UCSD-AML1 (cell line): ENCODE results near the gene BTBD2.
A peak's percentile ranks its signal among the peaks of the same experiment; 100 is the strongest.
"Not testable (repeated sequence)": the region's sequence is repeated elsewhere in the genome, so short reads cannot be mapped to it uniquely, and the experiment has no call there.

ENCODE experiments used
- DNase-seq: peaks from one replicate; lab custom pipeline; 2025; ENCODE audit not compliant: unreplicated experiment; lab: John Stamatoyannopoulos, UW

BTBD2 gene

DNA sequence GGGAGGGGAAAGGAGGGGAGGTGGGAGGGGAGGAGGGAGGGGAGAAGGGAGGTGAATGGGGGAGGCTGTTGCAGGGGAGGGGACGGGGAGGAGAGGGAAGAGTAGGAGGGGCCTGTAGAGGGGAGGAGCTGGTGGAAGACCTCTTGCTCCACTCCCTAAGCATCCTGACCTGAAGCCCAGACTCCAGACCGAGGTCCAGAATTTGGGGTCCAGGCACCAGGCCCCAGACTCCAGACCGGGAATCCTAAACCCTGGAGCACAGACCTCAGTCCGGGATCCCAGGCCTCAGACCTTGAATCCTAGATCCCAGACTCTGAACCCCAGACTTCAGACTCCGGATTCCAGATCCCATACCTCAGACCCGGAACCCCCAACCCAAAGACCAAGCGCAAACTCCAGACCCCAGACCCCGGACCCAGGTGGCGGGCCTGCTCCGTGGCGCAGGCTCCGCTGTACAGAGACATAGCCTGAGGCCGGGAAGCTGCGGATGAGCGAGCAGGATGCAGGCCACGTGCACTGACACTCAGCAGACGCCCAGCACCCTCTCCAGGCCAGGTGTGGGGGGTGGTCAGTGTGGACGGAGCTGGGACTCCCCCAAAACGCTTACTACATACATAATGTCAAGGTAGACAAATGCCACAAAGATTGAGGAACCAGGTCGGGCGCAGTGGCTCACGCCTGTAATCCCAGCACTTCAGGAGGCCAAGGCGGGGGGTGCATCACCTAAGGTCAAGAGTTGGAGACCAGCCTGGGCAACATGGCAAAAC, 710 bp upstream of the BTBD2 start:
- DNase-seq, result peak; percentile 62

DNA sequence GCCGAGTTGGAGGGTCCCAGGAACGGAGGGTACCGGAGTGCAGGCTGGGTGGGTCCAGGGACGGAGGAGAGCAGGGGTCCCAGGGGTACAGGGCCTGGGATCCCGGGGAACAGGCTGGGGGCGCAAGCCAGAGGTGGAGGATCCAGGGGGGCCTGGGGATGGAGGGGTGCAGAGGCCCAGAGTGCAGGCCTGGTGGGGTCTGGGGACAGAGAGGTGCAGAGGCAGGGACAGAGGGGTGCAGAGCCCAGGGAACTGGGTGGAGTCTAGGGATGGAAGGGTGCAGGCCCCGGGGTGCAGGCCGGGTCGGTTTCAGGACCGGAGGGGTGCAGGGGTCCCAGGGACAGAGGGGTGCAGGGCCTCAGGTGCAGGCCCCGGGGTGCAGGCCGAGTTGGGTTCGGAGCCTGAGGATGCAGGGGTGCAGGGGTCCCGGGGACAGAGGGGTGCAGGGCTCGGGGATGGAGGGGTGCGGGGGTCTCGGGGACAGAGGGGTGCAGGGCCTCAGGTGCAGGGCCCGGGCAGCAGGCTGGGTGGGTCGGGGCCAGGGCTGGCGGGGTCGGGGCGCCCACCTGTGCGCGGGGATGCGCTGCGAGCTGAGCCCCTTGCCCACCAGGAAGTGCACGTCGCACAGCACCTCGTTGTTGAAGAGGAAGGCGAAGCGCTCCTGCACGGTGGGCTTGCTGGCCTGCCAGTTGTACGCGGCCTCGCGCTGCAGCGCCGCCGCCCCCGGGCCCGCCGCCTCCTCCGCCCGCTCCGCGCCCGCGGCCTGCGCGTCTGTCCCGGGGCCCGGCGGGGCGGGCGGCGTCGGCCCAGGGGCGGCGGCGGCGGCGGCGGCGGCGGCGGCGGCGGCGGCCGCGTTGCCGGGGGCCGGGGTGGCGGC, 545 bp downstream of the BTBD2 start:
- DNase-seq, result no peak

DNA sequence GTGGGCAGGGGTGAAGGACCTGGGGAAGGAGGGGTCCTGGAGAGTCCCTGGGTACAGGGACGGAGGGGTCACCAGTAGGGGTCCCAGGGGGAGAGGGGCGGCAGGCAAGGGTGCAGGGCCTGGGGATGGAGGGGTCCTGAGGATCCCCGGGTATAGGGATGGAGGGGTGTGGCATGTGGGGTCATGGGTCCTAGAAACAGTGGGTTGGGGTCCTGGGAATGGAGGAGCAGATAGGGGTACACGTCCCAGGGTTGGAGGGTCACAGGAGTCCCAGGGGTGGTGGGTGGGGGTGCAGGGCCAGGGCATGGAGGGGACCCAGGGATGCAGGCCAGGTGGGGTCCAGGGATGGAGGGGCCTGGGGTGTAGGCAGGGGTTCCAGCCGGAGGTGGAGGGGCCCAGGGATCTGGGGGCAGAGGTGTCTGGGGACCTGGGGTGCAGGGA, 1.4 kb downstream of the BTBD2 start:
- DNase-seq, result no peak

DNA sequence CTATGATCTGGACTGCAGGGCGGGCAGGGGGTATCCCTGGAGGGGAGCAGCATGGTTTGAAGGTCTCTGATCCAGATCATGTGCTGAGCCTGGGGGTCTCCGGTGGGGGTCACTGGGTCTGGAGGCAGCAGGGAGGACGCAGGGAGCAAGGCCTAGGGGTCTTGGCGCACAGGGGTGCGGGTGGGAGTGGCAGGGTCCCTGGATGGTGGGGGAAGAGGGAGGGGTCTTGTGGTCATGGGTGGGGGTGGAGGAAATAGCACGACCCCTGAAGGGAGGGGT, 1.9 kb downstream of the BTBD2 start:
- DNase-seq, result no peak

DNA sequence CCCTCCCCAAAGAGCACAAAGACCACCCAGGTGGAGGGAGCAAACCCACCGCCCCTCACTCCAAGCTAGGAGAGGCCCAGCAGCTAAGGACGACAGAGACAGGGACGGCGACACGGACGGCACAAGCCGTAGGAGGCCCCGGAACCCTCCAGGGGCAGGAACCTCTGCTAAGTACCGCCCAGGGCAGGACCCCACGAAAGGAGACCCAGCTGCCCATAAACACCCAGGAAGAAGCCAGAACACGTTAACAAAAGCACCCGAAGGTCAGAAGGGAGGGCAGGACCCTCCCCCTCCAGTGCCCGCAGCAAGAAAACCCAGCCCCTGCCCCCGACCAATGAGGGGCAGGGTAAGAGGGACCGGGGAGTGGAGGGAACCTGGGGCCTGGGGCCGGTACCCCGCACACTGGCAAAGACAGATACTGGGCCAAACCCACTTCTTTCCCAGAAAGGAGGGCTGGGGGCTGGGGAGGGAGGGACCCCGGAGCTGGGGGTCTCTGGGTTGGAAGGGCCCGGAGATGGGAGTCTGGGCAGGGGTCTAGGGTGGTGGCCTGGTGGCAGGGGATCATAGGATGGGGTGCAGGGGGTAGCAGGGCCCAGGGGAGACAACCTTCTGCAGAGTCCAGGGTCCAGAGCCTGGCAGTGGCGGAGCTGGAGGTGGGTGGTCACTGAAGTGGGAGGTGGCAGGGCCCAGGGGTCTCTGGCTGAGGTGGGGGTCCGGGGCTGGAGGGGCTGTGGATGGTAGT, 2.4 kb downstream of the BTBD2 start:
- DNase-seq, result no peak

DNA sequence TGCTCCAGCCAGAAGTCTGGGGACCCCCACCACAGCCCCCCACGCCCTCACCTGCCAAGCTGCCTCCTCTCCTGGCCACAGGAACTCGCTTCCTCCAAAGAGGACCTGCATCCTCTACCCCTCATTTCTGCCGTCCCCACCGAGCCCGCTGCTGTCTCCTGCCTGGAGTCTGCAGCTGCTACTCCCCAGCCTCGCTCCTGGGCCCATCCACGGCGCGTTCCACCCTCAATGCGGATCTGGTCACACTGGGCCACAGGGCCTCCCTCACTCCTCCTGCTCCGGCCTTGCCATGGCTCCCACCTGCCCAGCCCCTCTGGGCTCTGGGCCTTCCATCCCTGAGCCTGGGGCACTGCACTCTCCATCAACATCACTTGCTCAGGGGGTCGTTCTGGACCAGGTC, 4.3 kb downstream of the BTBD2 start:
- no peak for DNase-seq

DNA sequence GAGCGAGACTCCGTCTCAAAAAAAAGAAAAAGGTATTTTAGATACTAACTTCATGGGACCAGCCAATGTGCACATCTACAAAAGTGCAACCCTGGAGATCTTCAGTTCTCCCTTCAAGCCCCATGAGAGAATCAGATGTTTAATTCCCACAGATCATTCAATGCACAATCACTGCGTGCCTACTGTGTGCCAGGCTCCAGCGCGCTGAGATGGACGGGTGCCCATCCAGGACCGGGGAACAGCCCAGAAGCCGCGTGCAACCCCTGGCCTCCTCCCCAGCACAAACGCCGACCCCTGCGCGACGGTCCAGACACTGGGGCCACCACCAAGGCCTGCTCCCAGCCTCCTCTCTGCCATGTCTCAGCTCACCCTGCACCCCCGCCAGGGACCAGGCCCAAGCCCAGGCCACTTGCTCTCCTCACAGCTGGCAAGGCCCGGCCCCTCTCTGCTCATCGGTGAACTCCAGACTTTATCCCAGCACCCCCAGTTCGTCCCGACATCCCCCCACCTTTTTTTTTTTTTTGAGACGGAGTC, 5.3 kb downstream of the BTBD2 start:
- DNase-seq, result no peak

DNA sequence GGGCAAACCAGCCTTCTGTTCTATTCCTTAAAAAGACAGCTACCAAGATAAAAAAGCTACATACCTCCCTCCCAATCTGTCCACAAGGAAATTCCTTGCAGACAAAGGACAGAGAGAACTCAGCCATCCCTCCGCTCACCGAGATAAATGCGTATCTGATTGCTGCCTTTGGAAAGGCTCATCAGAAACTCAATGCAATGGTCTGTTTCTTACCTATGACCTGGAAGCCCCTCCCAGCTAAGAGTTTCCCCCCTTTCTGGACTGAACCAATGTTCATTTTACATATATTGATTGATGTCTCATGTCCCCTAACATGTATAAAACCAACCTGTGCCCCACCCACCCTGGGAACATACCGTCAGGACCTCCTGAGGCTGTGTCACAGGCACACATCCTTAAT, 11.6 kb downstream of the BTBD2 start:
- no peak for DNase-seq

DNA sequence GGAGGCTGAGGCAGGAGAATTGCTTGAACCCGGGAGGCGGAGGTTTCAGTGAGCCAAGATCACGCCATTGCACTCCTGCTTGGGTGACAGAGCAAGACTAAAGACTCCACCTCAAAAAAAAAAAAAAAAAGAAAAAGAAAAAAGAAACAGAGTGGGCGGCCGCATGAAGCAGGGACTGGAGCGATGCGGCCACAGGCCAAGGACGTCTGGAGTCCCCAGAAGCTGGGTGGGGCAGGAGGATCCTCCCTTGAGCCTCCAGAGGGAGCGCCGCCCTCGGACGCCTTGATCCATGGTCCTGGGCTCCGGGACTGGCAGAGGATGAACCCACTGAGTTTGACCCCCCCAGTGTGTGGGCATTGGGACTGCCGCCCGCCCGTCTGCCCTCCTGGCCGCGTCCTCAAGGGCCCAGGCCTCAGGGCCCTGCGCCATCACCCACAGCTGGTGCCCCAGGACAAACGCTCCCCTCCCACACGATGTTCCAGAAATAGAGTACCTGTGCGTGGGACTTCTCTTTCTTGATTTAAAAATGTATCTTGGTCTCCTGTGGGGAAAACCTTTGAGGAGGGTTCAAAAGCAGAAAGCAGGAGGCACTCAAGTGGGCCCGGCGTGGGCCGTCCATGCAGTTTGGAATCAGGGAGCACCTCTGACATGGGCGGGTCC, 15.5 kb downstream of the BTBD2 start:
- DNase-seq, result no peak

DNA sequence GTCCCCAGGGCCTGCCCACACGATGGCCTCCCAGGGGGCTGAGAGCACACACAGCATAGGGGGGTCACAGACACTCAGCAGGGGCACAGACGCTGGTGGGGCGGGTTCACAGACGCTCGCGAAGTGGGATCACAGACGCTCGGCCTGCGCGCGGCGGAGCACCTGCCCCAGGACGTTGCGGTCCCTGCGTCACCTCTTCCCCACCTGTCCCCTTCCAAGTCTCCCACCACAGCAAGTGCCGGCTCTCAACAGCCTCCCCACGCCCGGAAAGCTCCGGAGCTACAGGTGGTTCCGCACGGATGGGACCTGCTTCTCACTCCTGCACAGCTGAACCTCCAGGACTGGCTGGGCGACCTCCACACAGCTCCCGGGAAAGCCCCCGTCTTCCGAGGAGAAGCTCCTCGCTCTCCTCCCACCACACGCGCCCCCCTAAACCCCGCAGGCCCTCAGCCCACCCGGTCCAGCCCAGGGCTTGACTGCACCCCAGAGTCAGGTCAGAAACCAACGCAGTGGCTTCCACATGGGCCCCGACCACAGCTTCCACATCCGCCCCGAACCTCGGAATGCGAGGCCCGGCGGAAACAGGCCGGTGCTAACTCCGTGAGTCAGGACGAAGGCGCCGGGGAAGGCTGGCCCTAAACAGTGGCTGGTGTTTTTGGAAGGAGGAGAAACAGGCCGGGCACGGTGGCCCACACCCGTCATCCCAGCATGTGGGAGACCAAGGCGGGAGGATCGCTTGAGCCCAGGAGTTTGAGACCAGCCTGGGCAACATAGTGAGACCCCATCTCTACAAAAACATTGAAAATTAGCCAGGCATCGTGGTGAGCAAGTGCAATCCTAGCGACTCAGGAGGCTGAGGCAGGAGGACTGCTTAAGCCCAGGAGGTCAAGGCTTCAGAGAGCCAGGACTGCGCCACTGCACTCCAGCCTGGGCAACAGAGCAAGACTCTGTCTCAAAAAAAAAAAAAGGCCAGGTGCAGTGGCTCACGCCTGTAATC, 16.5 kb downstream of the BTBD2 start:
- no peak for DNase-seq

DNA sequence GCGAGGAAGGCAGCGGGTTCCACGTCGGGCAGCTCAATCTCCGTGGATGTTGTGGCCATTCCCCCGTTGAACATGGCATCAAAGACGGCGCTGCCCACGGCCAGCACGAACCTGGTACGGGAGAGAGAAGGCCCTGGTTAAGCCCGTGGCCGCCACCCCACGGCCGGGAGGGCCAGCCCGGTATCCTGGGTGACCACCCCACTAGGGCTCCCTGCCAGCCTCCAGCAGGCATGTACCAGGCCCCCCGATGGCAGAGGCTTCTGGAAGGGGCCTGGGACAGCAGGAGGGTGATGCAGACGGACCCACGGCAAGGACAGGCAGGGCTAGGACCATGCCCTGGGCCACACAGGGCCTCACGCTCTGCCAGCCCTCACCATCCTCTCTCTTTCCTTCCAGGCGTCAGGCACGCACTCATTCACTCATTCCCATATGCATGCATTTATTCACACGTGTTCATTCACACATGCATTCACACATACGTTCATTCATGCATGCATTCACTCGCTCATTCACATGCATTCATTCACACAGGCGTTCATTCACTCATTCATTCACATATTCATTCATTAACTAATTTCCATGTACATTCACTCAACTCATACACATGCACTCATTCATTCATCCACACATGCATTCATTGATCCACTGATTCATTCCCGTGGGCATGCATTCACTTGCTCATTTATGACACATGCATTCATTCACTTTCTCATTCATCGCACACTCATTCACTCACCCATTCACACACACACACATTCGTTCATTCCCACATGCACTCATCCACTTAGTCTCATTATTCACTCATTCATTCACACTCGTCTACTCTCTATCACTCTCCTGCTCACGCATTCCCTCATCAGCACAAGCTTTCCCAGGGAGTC, 17.9 kb downstream of the BTBD2 start:
- DNase-seq, result no peak

DNA sequence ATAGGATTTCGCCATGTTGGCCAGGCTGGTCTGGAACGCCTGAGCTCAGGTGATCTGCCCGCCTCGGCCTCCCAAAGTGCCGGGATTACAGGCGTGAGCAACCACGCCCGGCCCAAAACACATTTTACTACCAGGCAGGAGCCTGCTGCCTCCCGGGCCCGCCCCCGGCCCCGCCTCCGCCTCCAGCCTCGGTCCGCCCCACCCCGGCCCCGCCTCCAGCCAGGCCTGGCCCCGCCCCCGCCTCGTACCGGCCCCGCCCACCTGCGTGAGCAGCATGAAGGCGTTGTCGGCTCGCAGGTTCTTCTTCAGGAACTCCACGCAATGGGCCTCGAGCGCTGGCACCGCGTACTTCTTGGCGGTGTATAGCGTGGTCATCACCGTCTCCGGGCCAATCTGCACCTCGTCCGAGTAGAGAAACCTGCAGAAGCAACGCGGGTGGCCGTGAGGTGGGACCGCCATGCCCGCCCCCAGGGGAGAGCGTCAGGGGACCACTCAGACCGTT, 22.7 kb downstream of the BTBD2 start:
- no peak for DNase-seq

DNA sequence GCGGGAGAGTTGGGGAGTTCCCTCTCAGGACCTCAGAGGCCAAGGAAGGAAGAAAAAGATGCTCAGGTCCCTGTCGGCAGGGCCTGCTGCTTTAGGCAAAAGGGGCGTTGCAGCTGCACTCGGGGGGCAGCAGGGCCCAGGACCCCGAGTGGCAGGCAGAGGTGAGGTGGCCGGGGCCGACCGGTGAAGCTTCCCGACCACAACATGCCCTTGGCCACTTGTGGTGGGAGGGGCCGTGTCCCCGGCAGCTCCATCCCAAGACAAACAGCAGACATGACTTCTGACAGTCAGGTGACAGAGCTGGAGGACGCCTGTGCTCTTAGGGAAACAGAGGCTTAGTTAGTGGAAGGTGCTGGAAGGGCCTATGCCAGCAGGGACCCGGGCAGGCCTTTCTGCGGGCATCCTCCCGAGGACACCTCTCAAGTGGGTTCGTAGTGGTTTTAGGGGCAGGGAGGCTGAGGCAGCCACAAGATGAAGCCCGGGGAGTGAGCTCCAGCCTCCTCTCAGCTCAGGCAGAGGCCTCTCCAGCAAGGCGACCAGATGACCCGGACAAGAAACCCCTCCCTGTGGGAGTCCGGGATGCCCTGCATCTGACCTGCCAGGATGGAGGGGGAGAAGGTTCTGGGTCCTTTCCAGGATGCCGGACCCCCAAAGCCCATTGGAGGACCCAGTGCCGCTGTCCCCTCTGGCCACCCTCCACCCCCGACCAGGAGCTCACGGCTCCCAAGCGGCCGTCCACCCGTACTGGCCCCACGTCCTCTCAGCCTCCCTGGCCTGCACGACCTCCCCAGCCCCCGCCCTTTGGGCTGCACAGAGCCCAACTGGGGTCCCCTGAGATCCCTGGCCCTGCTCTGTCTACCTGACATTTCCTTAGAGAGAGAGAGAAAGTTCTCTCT, 24.2 kb downstream of the BTBD2 start:
- DNase-seq, result no peak

DNA sequence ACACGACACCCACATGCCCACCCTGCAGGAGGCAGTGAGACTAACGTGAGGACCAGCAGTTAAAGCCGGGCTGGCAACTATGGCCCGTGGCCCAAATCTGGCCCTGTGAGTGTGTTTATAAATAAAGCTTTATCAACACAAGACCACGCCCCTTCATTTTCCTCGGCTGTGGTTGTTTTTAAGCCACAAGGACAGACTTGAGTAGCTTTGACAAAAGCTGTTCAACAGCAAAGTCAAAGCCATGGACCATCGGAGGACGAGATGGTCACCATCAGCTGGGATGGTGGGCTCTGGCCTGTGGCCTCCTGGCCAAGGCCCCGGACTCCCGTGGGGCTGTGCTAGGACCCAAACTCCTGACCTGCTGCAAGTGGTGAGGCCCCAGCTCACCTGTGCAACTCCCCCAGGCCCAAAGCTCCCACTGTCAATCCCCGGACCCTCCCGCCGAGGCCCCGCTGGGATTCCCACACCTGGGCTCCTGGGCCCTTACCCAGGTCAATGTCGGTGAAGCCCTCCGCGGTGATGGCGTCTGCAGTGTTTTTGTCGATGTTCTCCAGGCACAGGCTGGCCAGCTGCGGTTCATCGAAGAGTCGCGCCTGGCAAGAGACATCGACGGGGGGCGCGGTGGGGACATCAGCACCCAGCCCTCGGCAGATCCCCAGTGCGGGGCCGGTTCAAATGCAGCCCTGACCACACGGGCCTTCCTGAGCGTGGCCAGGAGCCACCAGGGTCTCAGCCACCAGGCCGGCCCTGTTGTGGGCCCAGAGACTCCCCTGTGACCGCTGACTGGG, 25.1 kb downstream of the BTBD2 start:
- no peak for DNase-seq

DNA sequence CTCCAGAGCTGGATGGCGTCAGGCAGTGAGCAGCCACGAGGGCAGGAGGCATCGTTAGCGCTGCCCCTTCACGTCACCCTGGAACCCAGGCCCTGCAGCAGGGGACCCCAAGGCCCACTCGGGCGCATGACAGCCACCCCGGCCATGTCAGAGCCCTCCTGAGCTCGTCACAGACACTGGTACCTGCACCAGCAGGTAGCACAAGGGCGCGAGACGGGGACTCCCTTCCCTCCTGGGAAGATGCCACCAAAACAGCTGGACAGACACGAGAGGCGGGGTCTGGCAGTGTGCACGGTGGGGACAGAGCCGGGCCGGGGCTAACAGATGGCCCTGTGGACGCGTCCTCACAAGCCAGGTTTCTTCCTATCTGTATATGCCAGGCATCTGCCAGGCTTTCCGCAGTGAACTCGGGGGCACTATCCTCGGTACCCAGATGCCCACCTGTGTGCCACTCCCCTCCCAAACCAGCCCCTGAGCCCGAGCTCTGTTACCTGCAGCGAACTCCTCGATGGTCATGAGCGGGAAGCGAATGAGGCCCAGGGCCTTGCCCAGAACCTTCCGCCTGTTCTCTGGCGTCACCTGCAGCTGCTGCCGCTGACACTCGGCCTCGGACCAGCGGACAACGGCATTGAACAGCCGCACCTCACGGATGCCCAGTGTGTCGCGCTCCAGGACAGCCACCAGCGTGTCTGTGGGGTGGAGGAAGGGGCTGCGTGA, 25.8 kb downstream of the BTBD2 start:
- no peak for DNase-seq

DNA sequence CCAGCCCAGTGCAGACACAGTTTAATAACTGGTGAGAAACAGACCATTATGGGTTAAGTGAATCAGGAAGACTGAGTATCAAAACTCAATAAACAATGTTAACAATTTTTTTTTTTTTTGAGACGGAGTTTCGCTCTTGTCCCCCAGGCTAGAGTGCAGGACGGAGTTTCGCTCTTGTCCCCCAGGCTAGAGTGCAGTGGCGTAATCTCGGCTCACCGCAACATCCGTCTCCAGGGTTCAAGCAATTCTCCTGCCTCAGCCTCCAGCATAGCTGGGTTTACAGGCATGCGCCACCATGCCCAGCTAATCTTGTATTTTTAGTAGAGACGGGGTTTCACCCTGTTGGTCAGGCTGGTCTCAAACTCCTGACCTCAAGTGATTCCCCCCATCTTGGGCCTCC, 27.1 kb downstream of the BTBD2 start:
- not testable (repeated sequence) for DNase-seq
